Posterior vena cava (tissue), 2 donors: ENCODE data around the gene LINC00305. TPM values are rescaled to one million over a fixed set of nuclear protein-coding genes. Genes with fewer than 3 reads are reported as not detected.

ENCODE experiments used
- DNase-seq: peaks from one replicate; pipeline ENCODE4 v3.0.0-alpha.2; 2020; ENCODE audit warnings: low spot score
- intact Hi-C, 2 donors: fragments of 100-400 bp; cut with DNase I; formaldehyde crosslinking; loops; one replicate each; pipeline versions ENCODE4 v1.14.1 to v1.14.2; 2022 to 2023
- total RNA-seq, 2 donors: library from RNA; stranded (reverse); fragmentation: NEBNext Ultra II Directional; extraction: Animal tissue kit (Norgen Biotek cat#: 25700); gene quantifications; one replicate each; pipeline ENCODE4 v1.2.1, GENCODE V29; 2021
- donor health status: DM: yes; HTN: yes; CAD: no.
- donor health status: DM: yes; HTN: yes; CAD: no.

LINC00305 gene
- total RNA-seq, 2 donors from 2014 or later = not detected

DNA sequence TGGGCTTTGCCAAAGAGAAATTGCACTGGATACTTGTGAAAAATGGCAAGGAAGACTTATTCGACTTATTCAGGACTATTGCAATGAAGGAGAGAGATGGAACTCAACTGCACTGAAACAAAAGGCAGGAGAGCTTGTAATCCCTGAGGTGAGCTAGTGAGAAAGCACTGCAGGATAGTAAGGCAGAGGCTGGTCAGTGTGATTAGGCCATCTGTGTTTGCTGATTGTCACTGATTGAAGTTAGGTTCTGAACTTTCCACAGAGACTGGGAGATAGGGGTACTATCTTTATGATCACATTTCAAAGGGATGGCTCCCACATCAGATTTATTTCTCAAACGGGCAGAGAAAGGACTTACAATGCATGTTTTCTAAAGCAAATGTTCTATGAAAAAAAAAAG is 96.1 kb downstream of the LINC00305 start:
- DNase-seq = no peak
- intact Hi-C loops = no loop called here

DNA sequence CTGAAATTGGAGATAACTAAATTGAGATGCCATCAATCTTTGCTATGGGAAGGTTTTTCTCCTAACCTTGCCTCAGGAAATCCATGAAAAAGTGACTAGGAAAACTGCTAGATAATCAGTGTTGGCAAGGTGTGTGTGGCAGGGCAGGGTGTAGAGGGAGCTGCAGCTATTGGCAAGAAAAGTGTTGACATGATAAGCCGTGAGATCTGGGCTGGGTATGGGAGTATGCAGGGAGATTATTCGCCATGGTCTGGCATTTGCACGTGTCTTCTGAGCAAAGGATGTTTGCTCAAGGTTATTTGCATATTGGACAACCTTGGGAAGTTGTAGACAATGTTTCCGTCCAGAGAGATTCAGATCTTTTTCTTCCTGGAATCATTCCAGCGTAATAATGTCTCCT is 104.3 kb downstream of the LINC00305 start:
- no peak for DNase-seq

GRCh38 chr18:64042728-64043358 is 106.0 kb downstream of the LINC00305 start:
- no peak for DNase-seq
- intact Hi-C loops = no loop called here

More for the DNA sequence above, 104.3 kb downstream of the LINC00305 start:
- intact Hi-C loops = no loop called here

- intact Hi-C loops = no loop called here
Measured at GRCh38 chr18:64037812-64038414, 111.0 kb downstream of the LINC00305 start.

GRCh38 chr18:64032312-64032711 is 116.6 kb downstream of the LINC00305 start:
- intact Hi-C loops = no loop called here
- no peak for DNase-seq

More at GRCh38 chr18:64037812-64038414, 111.0 kb downstream of the LINC00305 start:
- no peak for DNase-seq

DNA sequence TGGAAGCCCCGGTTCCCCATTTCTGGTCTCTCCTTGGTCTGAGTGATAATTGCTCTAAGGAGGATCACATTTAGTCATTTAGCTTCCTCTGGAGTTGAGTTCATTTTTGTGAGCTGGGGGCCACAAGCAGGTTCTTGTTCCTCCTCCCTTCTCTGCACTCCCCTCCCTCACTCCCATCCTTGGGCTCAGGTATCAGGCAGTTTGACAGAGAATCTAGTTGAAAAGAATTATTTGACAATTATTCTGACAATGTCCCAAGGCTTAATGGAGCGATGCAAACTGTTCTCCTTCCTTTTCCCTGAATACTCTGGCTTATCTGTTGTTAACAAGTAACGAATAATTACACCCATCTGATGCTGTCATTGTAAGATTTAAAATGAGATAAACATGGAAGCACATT is 117.5 kb downstream of the LINC00305 start:
- DNase-seq = no peak
- intact Hi-C loops = no loop called here

Other genes with a start within 250 kb of the LINC00305 start
- not detected for gene SERPINB10, start 241.1 kb downstream of the LINC00305 start, total RNA-seq
- not detected for gene HMSD, start 199.8 kb downstream of the LINC00305 start, total RNA-seq
- gene SERPINB8, start 179.0 kb downstream of the LINC00305 start, total RNA-seq = 10 to 100 TPM; 19.6 to 31.1 TPM